Measurements from ENCODE around the gene NDC1.
A peak's percentile ranks its signal among the peaks of the same experiment; 100 is the strongest.
"Not testable (repeated sequence)": the region's sequence is repeated elsewhere in the genome, so short reads cannot be mapped to it uniquely, and the experiment has no call there.

The NDC1 gene

GRCh38 chr1:53837924-53838653, at the start of gene NDC1:
Gene NDC1, minus strand, starts transcription at chr1:53838296. Its CDS starts 35 bp downstream, at chr1:53838261.
- Mint-ChIP-seq H3K4me3 (peak within 1 kb of the TSS; percentile 89), H3K36me3 (peaks cover 26% of the 10 kb centered on the region), H3K4me1 (peaks cover 17% of the 10 kb centered on the region), H3K27ac (peak within 1 kb of the TSS; percentile 100), H3K9me3 (peaks cover 3% of the 10 kb centered on the region)
- DNase-seq (ENCODE audit: low spot score in 2 of 2) (peak; percentile 81 to 93), ATAC-seq (peak; percentile 94)

GRCh38 chr1:53883600-53883999, 45.5 kb upstream of the NDC1 start:
- not testable (repeated sequence) for H3K27ac Mint-ChIP-seq; H3K9me3 Mint-ChIP-seq; DNase-seq (ENCODE audit: low spot score in 2 of 2); H3K4me3 Mint-ChIP-seq; H3K4me1 Mint-ChIP-seq; ATAC-seq
- peaks cover 31% of the 10 kb centered on the region for H3K36me3 Mint-ChIP-seq

- H3K4me1 Mint-ChIP-seq; H3K27ac Mint-ChIP-seq; H3K4me3 Mint-ChIP-seq; H3K9me3 Mint-ChIP-seq; DNase-seq (ENCODE audit: low spot score in 2 of 2); ATAC-seq: not testable (repeated sequence)
- peaks cover 41% of the 10 kb centered on the region for H3K36me3 Mint-ChIP-seq
Measured at GRCh38 chr1:53881853-53882252, 43.8 kb upstream of the NDC1 start.

- no peak overlapping the region for H3K4me3 Mint-ChIP-seq
- ATAC-seq, result no peak
- no peak for DNase-seq (ENCODE audit: low spot score in 2 of 2)
- peaks cover 36% of the 10 kb centered on the region for H3K36me3 Mint-ChIP-seq
- no peaks in the 10 kb centered on the region for H3K9me3 Mint-ChIP-seq
- H3K4me1 Mint-ChIP-seq, result no peaks in the 10 kb centered on the region
- H3K27ac Mint-ChIP-seq, result no peak overlapping the region
Measured at GRCh38 chr1:53878492-53879105, 40.5 kb upstream of the NDC1 start.

GRCh38 chr1:53875150-53875549, 37.1 kb upstream of the NDC1 start:
- not testable (repeated sequence) for DNase-seq (ENCODE audit: low spot score in 2 of 2); H3K4me1 Mint-ChIP-seq; ATAC-seq; H3K27ac Mint-ChIP-seq; H3K4me3 Mint-ChIP-seq; H3K9me3 Mint-ChIP-seq
- H3K36me3 Mint-ChIP-seq, result peaks cover 43% of the 10 kb centered on the region

- no peaks in the 10 kb centered on the region for H3K9me3 Mint-ChIP-seq
- no peak for DNase-seq (ENCODE audit: low spot score in 2 of 2)
- no peak overlapping the region for H3K27ac Mint-ChIP-seq
- H3K36me3 Mint-ChIP-seq, result peaks cover 63% of the 10 kb centered on the region
- no peak overlapping the region for H3K4me3 Mint-ChIP-seq
- no peaks in the 10 kb centered on the region for H3K4me1 Mint-ChIP-seq
- no peak for ATAC-seq
Measured at GRCh38 chr1:53871773-53872484, 33.8 kb upstream of the NDC1 start.

GRCh38 chr1:53871221-53871620, 33.1 kb upstream of the NDC1 start:
- Mint-ChIP-seq H3K27ac (no peak overlapping the region), H3K4me3 (no peak overlapping the region), H3K9me3 (no peaks in the 10 kb centered on the region), H3K4me1 (no peaks in the 10 kb centered on the region), H3K36me3 (peaks cover 67% of the 10 kb centered on the region)
- ATAC-seq (no peak), DNase-seq (ENCODE audit: low spot score in 2 of 2) (no peak)

- Mint-ChIP-seq H3K4me1 (no peaks in the 10 kb centered on the region), H3K36me3 (peaks cover 77% of the 10 kb centered on the region), H3K4me3 (no peak overlapping the region), H3K9me3 (no peaks in the 10 kb centered on the region), H3K27ac (no peak overlapping the region)
- no peak for DNase-seq (ENCODE audit: low spot score in 2 of 2)
- ATAC-seq, result no peak
Measured at GRCh38 chr1:53869454-53870117, 31.5 kb upstream of the NDC1 start.

- Mint-ChIP-seq H3K27ac (no peak overlapping the region), H3K4me1 (no peaks in the 10 kb centered on the region), H3K9me3 (no peaks in the 10 kb centered on the region), H3K36me3 (peaks cover 77% of the 10 kb centered on the region), H3K4me3 (no peak overlapping the region)
- no peak for DNase-seq (ENCODE audit: low spot score in 2 of 2)
- ATAC-seq, result no peak
Measured at GRCh38 chr1:53868565-53868964, 30.5 kb upstream of the NDC1 start.

- no peak for DNase-seq (ENCODE audit: low spot score in 2 of 2)
- H3K27ac Mint-ChIP-seq, result peak overlapping the region; percentile 16
- no peak for ATAC-seq
- no peak overlapping the region for H3K4me3 Mint-ChIP-seq
- H3K4me1 Mint-ChIP-seq, result peaks cover 12% of the 10 kb centered on the region
- no peaks in the 10 kb centered on the region for H3K9me3 Mint-ChIP-seq
- H3K36me3 Mint-ChIP-seq, result peaks cover 35% of the 10 kb centered on the region
Measured at GRCh38 chr1:53862507-53862906, 24.4 kb upstream of the NDC1 start.

GRCh38 chr1:53860967-53861411, 22.9 kb upstream of the NDC1 start:
- peak in 1 of 2 donors; percentile 56 for DNase-seq (ENCODE audit: low spot score in 2 of 2)
- H3K27ac Mint-ChIP-seq, result peak overlapping the region; percentile 51
- H3K36me3 Mint-ChIP-seq, result peaks cover 22% of the 10 kb centered on the region

GRCh38 chr1:53851571-53852285, 13.6 kb upstream of the NDC1 start:
- no peak for ATAC-seq
- no peak overlapping the region for H3K4me3 Mint-ChIP-seq
- no peaks in the 10 kb centered on the region for H3K4me1 Mint-ChIP-seq
- peaks cover 15% of the 10 kb centered on the region for H3K36me3 Mint-ChIP-seq
- no peak for DNase-seq (ENCODE audit: low spot score in 2 of 2)
- H3K9me3 Mint-ChIP-seq, result no peaks in the 10 kb centered on the region
- peak overlapping the region; percentile 32 for H3K27ac Mint-ChIP-seq

More at GRCh38 chr1:53860967-53861411, 22.9 kb upstream of the NDC1 start:
- ATAC-seq, result peak; percentile 77
- H3K4me1 Mint-ChIP-seq, result peaks cover 12% of the 10 kb centered on the region
- no peak overlapping the region for H3K4me3 Mint-ChIP-seq
- no peaks in the 10 kb centered on the region for H3K9me3 Mint-ChIP-seq

GRCh38 chr1:53850082-53850673, 12.1 kb upstream of the NDC1 start:
- no peak overlapping the region for H3K4me3 Mint-ChIP-seq
- ATAC-seq, result no peak
- no peaks in the 10 kb centered on the region for H3K9me3 Mint-ChIP-seq
- H3K4me1 Mint-ChIP-seq, result no peaks in the 10 kb centered on the region
- H3K27ac Mint-ChIP-seq, result no peak overlapping the region
- DNase-seq (ENCODE audit: low spot score in 2 of 2), result no peak
- H3K36me3 Mint-ChIP-seq, result peaks cover 15% of the 10 kb centered on the region

- no peaks in the 10 kb centered on the region for H3K9me3 Mint-ChIP-seq
- no peaks in the 10 kb centered on the region for H3K4me1 Mint-ChIP-seq
- H3K27ac Mint-ChIP-seq, result no peak overlapping the region
- no peak overlapping the region for H3K4me3 Mint-ChIP-seq
- ATAC-seq (no peak), DNase-seq (ENCODE audit: low spot score in 2 of 2) (no peak)
- H3K36me3 Mint-ChIP-seq, result no peaks in the 10 kb centered on the region
Measured at GRCh38 chr1:53847980-53848379, 9.9 kb upstream of the NDC1 start.
